ENCODE results near the gene CSRP1.
"Not testable (repeated sequence)": the region's sequence is repeated elsewhere in the genome, so short reads cannot be mapped to it uniquely, and the experiment has no call there.

The CSRP1 gene

DNA sequence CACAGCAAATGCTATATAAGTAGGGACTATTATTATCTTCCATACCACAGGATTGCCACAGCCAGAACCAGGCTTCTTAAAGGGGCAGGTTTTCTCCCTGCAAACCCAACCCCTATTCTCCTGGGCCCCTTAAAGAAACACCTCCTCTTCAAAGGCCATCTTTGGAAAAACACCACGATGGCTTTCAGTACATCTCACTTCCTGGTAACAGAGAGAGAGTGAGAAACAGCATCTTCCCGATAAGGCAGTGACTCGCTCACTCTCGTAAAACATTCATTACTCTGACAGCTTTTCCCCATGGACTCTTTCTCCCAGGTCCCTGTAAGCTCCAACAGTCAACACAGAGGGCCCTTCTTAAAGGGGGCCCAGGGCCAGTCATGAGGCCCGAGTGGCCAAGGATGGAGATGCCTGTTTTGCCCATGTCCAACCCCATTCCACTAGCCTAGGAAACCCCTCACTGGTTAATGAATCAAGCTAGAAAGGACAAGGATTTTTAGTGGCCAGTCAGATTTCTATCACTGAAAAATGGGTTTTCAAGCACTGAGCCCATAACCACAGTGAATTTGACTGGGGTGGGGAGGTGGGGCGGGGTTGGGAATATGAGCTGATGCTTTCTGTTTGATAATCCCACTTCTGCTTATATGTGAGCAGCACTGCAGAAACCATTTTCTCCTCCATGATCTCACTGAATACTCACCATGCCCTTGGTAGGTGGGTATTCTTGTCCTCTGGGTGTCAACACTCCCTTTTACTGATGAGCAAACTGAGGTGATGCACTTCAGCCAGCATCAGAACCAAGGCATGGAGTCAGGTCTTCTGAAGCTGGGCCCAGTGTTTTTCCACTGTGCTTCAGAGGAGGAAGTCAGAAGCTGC, 28.4 kb upstream of the CSRP1 start:
- Histone ChIP-seq H3K27me3 (ENCODE audit: control insufficient read depth, insufficient read depth, low read length) (peaks cover 44% of the 10 kb centered on the region), H3K9ac (ENCODE audit: low read length) (no peak overlapping the region), H3K4me3 (ENCODE audit: low read length) (no peak overlapping the region), H3K36me3 (ENCODE audit: control insufficient read depth, insufficient read depth, low read length) (no peaks in the 10 kb centered on the region), H3K4me1 (ENCODE audit: control insufficient read depth, insufficient read depth, low read length) (peaks cover 24% of the 10 kb centered on the region), H3K9me3 (ENCODE audit: control insufficient read depth, low read length) (no peaks in the 10 kb centered on the region)

DNA sequence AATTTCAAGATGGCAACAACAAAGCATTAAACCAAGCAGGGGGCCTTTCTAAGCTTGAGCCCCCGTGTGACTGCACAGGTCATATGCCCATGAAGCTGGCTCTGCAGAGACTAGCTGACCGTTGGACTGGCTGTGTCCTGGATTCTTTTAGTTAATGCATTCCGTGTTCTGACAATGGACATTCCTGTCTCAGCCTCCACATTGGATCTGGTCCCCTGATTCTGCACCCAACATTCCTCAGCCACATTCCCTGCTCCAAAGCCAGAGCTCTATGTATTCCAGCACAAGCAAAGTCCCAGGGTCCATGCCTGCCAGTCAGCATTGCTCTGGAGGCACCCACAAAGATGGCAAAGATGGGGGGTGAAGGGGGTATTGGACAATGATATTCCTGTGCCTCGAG, 26.9 kb upstream of the CSRP1 start:
- no peak overlapping the region for H3K4me3 ChIP-seq (ENCODE audit: low read length)
- peaks cover 29% of the 10 kb centered on the region for H3K27me3 ChIP-seq (ENCODE audit: control insufficient read depth, insufficient read depth, low read length)
- no peak overlapping the region for H3K9ac ChIP-seq (ENCODE audit: low read length)
- H3K36me3 ChIP-seq (ENCODE audit: control insufficient read depth, insufficient read depth, low read length), result no peaks in the 10 kb centered on the region
- peaks cover 18% of the 10 kb centered on the region for H3K4me1 ChIP-seq (ENCODE audit: control insufficient read depth, insufficient read depth, low read length)
- no peaks in the 10 kb centered on the region for H3K9me3 ChIP-seq (ENCODE audit: control insufficient read depth, low read length)

GRCh38 chr1:201531551-201532425, 24.9 kb upstream of the CSRP1 start:
- Histone ChIP-seq H3K9ac (ENCODE audit: low read length) (no peak overlapping the region), H3K27me3 (ENCODE audit: control insufficient read depth, insufficient read depth, low read length) (peaks cover 9% of the 10 kb centered on the region), H3K9me3 (ENCODE audit: control insufficient read depth, low read length) (no peaks in the 10 kb centered on the region), H3K36me3 (ENCODE audit: control insufficient read depth, insufficient read depth, low read length) (no peaks in the 10 kb centered on the region), H3K4me3 (ENCODE audit: low read length) (no peak overlapping the region), H3K4me1 (ENCODE audit: control insufficient read depth, insufficient read depth, low read length) (peaks cover 12% of the 10 kb centered on the region)

DNA sequence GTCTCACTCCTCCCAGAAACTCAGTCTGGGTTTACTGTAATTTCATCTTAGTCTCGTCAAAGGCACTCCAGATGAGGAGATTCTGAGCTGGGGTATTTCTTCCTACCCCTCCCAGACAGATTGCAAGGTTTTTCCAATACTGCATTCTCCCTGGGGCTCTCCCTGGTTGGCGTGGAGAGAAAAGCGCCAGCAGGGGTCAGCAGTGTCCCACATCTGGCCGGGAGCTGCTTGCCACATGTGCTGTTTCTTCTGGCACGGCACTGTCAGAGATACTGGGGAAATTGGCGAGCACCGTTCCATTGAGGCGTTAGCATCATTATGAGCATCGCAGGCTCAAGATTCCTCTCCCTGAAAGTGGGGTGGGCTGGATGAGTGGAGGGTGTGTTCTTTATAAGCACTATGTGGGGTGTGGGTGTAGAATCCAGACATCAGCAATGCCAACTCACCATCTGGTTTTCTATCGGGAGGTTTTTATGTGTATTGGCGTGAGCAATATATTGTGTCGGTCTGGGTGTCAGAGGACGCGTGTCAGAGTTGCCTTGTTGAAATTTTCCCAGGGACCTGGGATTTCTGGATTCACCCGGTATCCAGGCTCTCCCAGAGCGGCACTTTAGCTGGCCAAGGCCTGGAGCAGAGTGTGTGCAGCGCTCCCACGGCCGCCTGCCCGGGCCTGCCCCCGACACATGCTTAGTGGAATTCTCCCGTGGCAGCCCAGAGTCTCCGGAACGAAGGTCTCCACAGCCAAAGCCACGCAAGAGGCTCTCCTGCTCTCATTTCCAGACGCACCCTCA, 24.0 kb upstream of the CSRP1 start:
- Histone ChIP-seq H3K9me3 (ENCODE audit: control insufficient read depth, low read length) (no peaks in the 10 kb centered on the region), H3K36me3 (ENCODE audit: control insufficient read depth, insufficient read depth, low read length) (no peaks in the 10 kb centered on the region), H3K4me3 (ENCODE audit: low read length) (no peak overlapping the region), H3K27me3 (ENCODE audit: control insufficient read depth, insufficient read depth, low read length) (peaks cover under 1% of the 10 kb centered on the region), H3K4me1 (ENCODE audit: control insufficient read depth, insufficient read depth, low read length) (peaks cover 6% of the 10 kb centered on the region), H3K9ac (ENCODE audit: low read length) (no peak overlapping the region)

DNA sequence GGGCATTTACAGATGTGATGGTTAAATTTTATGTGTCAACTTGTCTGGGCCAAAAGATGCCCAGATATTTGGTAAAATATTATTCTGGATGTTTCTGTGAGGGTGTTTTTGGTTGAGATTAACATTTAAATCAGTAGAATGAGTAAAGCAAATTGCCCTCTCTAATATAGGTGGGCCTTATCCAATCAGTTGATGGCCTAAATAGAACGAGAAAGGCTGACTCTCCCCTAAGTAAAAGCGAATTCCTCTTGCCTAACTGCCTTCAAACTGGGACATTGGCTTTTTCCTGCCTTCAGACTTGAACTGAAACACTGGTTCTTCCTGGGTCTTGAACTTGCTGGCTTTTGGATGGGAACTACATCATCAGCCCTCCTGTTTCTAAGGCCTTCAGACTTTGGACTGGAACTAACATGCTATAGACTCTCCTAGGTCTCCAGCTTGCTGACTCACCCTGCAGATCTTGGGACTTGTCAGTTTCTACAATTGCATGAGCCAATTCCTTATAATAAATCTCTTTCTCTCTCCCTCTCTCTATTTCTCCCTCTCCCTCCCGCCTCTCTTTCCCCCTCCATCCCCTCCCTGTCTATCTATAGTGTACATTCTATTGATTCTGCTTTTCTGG, 21.8 kb upstream of the CSRP1 start:
- Histone ChIP-seq H3K9ac (ENCODE audit: low read length) (no peak overlapping the region), H3K4me3 (ENCODE audit: low read length) (no peak overlapping the region), H3K9me3 (ENCODE audit: control insufficient read depth, low read length) (no peaks in the 10 kb centered on the region), H3K36me3 (ENCODE audit: control insufficient read depth, insufficient read depth, low read length) (no peaks in the 10 kb centered on the region), H3K27me3 (ENCODE audit: control insufficient read depth, insufficient read depth, low read length) (no peaks in the 10 kb centered on the region), H3K4me1 (ENCODE audit: control insufficient read depth, insufficient read depth, low read length) (peaks cover 5% of the 10 kb centered on the region)

- no peaks in the 10 kb centered on the region for H3K36me3 ChIP-seq (ENCODE audit: control insufficient read depth, insufficient read depth, low read length)
- H3K9ac ChIP-seq (ENCODE audit: low read length), result no peak overlapping the region
- no peak overlapping the region for H3K4me3 ChIP-seq (ENCODE audit: low read length)
- H3K27me3 ChIP-seq (ENCODE audit: control insufficient read depth, insufficient read depth, low read length), result no peaks in the 10 kb centered on the region
- H3K4me1 ChIP-seq (ENCODE audit: control insufficient read depth, insufficient read depth, low read length), result peaks cover 5% of the 10 kb centered on the region
- H3K9me3 ChIP-seq (ENCODE audit: control insufficient read depth, low read length), result no peaks in the 10 kb centered on the region
Observed at GRCh38 chr1:201527879-201528278, 21.0 kb upstream of the CSRP1 start.

GRCh38 chr1:201525193-201525778, 18.4 kb upstream of the CSRP1 start:
- Histone ChIP-seq H3K27me3 (ENCODE audit: control insufficient read depth, insufficient read depth, low read length) (no peaks in the 10 kb centered on the region), H3K9ac (ENCODE audit: low read length) (no peak overlapping the region), H3K36me3 (ENCODE audit: control insufficient read depth, insufficient read depth, low read length) (no peaks in the 10 kb centered on the region), H3K4me1 (ENCODE audit: control insufficient read depth, insufficient read depth, low read length) (peaks cover 5% of the 10 kb centered on the region), H3K4me3 (ENCODE audit: low read length) (no peak overlapping the region), H3K9me3 (ENCODE audit: control insufficient read depth, low read length) (no peaks in the 10 kb centered on the region)

DNA sequence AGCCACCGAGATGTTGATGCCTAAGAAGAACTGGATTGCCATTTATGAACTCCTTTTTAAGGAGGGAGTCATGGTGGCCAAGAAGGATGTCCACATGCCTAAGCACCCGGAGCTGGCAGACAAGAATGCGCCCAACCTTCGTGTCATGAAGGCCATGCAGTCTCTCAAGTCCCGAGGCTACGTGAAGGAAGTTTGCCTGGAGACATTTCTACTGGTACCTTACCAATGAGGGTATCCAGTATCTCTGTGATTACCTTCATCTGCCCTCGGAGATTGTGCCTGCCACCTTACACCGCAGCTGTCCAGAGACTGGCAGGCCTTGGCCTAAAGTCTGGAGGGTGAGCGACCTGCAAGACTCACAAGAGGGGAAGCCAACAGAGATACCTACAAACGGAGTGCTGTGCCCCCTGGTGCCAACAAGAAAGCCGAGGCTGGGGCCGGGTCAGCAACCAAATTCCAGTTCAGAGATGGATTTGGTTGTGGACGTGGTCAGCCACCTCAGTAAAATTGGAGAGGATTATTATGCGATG, 13.2 kb upstream of the CSRP1 start:
- H3K4me1 ChIP-seq (ENCODE audit: control insufficient read depth, insufficient read depth, low read length), result peaks cover 20% of the 10 kb centered on the region
- H3K4me3 ChIP-seq (ENCODE audit: low read length); H3K27me3 ChIP-seq (ENCODE audit: control insufficient read depth, insufficient read depth, low read length); H3K36me3 ChIP-seq (ENCODE audit: control insufficient read depth, insufficient read depth, low read length); H3K9me3 ChIP-seq (ENCODE audit: control insufficient read depth, low read length); H3K9ac ChIP-seq (ENCODE audit: low read length): not testable (repeated sequence)

DNA sequence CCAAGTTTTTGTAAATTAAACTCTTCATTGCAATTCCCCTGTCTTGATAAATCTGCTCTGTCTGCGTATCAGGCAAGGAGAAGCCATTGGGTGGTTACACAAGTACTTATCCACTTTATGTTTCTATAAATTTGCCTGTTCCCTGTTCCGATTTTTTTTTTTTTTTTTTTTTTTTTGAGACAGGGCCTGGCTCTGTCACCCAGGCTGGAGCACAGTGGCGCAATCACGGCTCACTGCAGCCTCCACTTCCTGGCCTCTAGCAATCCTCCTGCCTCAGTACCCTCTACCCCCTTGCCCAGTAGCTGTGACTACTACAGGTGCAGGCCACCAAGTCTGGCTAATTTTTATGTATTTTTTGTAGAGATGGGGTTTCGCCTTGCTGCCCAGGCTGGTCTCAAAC, 11.1 kb upstream of the CSRP1 start:
- Histone ChIP-seq H3K27me3 (ENCODE audit: control insufficient read depth, insufficient read depth, low read length) (no peaks in the 10 kb centered on the region), H3K4me1 (ENCODE audit: control insufficient read depth, insufficient read depth, low read length) (peaks cover 32% of the 10 kb centered on the region), H3K4me3 (ENCODE audit: low read length) (no peak overlapping the region), H3K9me3 (ENCODE audit: control insufficient read depth, low read length) (no peaks in the 10 kb centered on the region), H3K9ac (ENCODE audit: low read length) (no peak overlapping the region), H3K36me3 (ENCODE audit: control insufficient read depth, insufficient read depth, low read length) (no peaks in the 10 kb centered on the region)

GRCh38 chr1:201517631-201518030, 10.7 kb upstream of the CSRP1 start:
- H3K36me3 ChIP-seq (ENCODE audit: control insufficient read depth, insufficient read depth, low read length), result no peaks in the 10 kb centered on the region
- H3K4me1 ChIP-seq (ENCODE audit: control insufficient read depth, insufficient read depth, low read length), result peaks cover 36% of the 10 kb centered on the region
- no peaks in the 10 kb centered on the region for H3K9me3 ChIP-seq (ENCODE audit: control insufficient read depth, low read length)
- H3K4me3 ChIP-seq (ENCODE audit: low read length), result no peak overlapping the region
- H3K27me3 ChIP-seq (ENCODE audit: control insufficient read depth, insufficient read depth, low read length), result no peaks in the 10 kb centered on the region
- no peak overlapping the region for H3K9ac ChIP-seq (ENCODE audit: low read length)

DNA sequence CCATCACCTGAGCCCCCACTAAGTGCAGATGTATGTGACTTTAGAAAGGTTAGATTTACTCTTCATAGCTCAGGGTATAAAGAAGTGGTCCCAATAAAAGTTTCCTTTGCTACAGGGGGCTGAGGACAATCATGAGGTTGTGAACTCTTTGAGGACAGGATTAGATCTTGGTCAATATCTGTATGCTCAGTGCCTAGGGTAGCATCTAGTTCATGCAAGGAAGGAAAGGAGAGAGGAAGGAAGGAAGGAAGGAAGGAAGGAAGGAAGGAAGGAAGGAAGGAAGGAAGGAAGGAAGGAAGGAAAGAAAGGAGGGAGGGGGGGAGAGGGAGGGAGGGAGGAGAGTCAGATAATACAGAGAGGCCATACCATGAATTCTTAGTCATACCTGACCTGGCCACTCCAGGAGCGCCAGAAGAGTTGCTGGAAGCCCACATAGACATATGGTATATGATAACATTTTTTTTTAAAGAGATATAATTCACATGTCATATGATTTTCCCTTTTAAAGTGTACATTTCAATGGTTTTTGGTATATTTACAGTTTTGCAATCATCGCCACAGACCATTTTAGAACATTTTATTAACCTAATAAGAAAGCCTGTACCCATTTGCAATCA, 9.7 kb upstream of the CSRP1 start:
- Histone ChIP-seq H3K4me1 (ENCODE audit: control insufficient read depth, insufficient read depth, low read length) (peaks cover 47% of the 10 kb centered on the region), H3K36me3 (ENCODE audit: control insufficient read depth, insufficient read depth, low read length) (no peaks in the 10 kb centered on the region), H3K9me3 (ENCODE audit: control insufficient read depth, low read length) (no peaks in the 10 kb centered on the region), H3K27me3 (ENCODE audit: control insufficient read depth, insufficient read depth, low read length) (no peaks in the 10 kb centered on the region), H3K4me3 (ENCODE audit: low read length) (no peak overlapping the region), H3K9ac (ENCODE audit: low read length) (no peak overlapping the region)
